Adrenal gland (tissue), 12 donors: ENCODE data around the gene TIGD4. TPM values are rescaled to one million over a fixed set of nuclear protein-coding genes. Genes with fewer than 3 reads are reported as not detected.
A peak's percentile ranks its signal among the peaks of the same experiment; 100 is the strongest.

ENCODE experiments used
- DNase-seq, 7 donors: peaks; one replicate each; pipeline ENCODE4 v3.0.0-alpha.2; 2019 to 2020
- H3K27ac ChIP-seq, 5 donors: fragments of 200-600 bp; sonication (generic) in 4 of 5; 1 replicate in 3 of 5; 2 replicates in 2 of 5; pipeline versions ENCODE4 v1.5.1 to v1.8.0; 2016 to 2020; ENCODE audit warnings: mild to moderate bottlenecking in 1 of 5
- H3K27me3 ChIP-seq: fragments of 200-600 bp; 2 replicates; pipeline ENCODE4 v1.8.0; 2021
- H3K36me3 ChIP-seq, 2 donors: fragments of 200-600 bp; replicated peaks in 1 of 2; 1 replicate in 1 of 2; 2 replicates in 1 of 2; pipeline versions ENCODE4 v1.5.1 to v1.8.0; 2018 to 2022
- H3K4me1 ChIP-seq, 2 donors: fragments of 200-600 bp; replicated peaks in 1 of 2; 1 replicate in 1 of 2; 2 replicates in 1 of 2; pipeline versions ENCODE4 v1.5.1 to v1.8.0; 2018 to 2021
- H3K4me3 ChIP-seq, 4 donors: fragments of 200-600 bp; sonication (generic) in 3 of 4; one replicate each; pipeline ENCODE4 v1.5.1; 2016 to 2018
- H3K9me3 ChIP-seq, 3 donors: fragments of 200-600 bp; sonication (generic) in 1 of 3; replicated peaks in 1 of 3; 1 replicate in 2 of 3; 2 replicates in 1 of 3; pipeline versions ENCODE4 v1.5.1 to v1.8.0; 2016 to 2021
- POLR2A ChIP-seq, 2 donors: fragments of 450-650 bp; IDR thresholded peaks; one replicate each; pipeline ENCODE4 v1.6.1; 2017; ENCODE audit warnings: antibody characterized with exemption in 2 of 2, mild to moderate bottlenecking in 2 of 2, moderate library complexity in 1 of 2
- WGBS, 4 donors: extraction: QIAGEN DNeasy Blood & Tissue Kit in 2 of 4; methylation state at CpG; one replicate each; pipeline versions ENCODE4 v1.1.5 to v1.1.7; 2013 to 2017; 5-methylcytosine and 5-hydroxymethylcytosine counted together
- intact Hi-C, 2 donors: fragments of 100-400 bp; cut with DNase I; formaldehyde crosslinking; loops; one replicate each; pipeline versions ENCODE4 v1.14.1 to v1.15.0; 2022 to 2023
- polyA plus RNA-seq, 3 donors: library from polyadenylated mRNA; stranded (reverse); fragments of 200-250 nt in 2 of 3; fragments of 350-450 nt in 1 of 3; fragmentation: Illumina TruSeq in 1 of 3; extraction: RNeasy Lipid Tissue Mini Kit (QIAGEN cat#74804) in 1 of 3; gene quantifications; one replicate each; pipeline ENCODE4 v1.2.3, GENCODE V29; 2013 to 2014
- total RNA-seq, 9 donors: library from RNA; depleted of rRNA in 4 of 9; stranded (reverse); fragments of >200 nt in 4 of 9; fragments of 120-200 nt in 1 of 9; fragmentation: NEBNext Ultra II Directional in 1 of 9; extraction: Animal tissue kit (Norgen Biotek cat#: 25700) in 1 of 9; gene quantifications; one replicate each; pipeline versions ENCODE4 v1.1.0 to v1.2.4, GENCODE V29; 2013 to 2023
- TF ChIP-seq, protein P1 (sequence below), 6 experiments: fragments of 450-650 bp in 4 of 6; fragments of 200-600 bp in 2 of 6; sonication (generic) in 1 of 6; IDR thresholded peaks; 1 replicate in 5 of 6; 2 replicates in 1 of 6; pipeline versions ENCODE4 v1.5.1 to v1.8.0; 2016 to 2021; ENCODE audit warnings: antibody characterized with exemption in 6 of 6, mild to moderate bottlenecking in 2 of 6, moderate library complexity in 1 of 6
- donor health status: healthy with polysubstance abuse.
- donor health status: Bipolar disorder and iron deficiency.
- donor health status: DM: yes; HTN: yes; CAD: no.
- donor health status: DM: no; HTN: no; CAD: no.
- donor health status: DM: no; HTN: no; CAD: no.
- donor health status: DM: yes; HTN: yes; CAD: no.

TIGD4 gene
- total and polyA plus RNA-seq, 12 donors: 0.08 to 2.0 (median 0.34) TPM; not detected in 1

DNA sequence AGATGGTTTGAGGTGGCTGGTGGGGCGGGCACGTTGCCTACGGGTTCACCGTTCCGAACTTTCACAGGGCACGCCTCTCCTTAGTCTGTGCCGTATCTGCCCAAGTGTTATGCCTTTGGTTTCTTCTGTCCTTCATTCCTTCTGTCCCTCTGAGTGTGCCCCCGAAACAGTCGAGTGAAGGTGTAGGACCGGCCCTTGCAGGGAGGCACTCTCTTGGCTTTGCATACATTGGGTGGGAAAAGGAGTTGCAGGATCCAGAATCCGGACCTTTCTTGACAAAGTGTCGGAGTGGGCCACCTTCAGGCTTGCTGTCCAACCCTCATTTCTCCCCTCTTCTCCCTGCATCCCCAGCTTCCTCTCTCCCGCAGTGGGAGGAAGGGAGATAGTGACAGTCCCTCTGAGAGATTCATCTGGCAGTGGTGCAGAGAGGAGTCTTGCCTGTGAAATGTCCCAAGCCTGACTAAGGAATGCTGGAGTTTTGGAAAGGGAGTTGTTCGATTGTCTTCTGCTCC is 793 bp upstream of the TIGD4 start:
- H3K4me3 ChIP-seq: peak overlapping the region; percentile 19 to 87 (median 72)
- no peaks in the 10 kb centered on the region for H3K36me3 ChIP-seq
- peak overlapping the region; percentile 53 to 96 (median 93) for H3K27ac ChIP-seq
- H3K9me3 ChIP-seq: no peaks in the 10 kb centered on the region
- WGBS, 4 donors: 0 to 1% (median 1%) methylated on average over 12 to 14 of the region's 14 CpGs
- H3K27me3 ChIP-seq: no peaks in the 10 kb centered on the region
- TF ChIP-seq, protein P1, sequence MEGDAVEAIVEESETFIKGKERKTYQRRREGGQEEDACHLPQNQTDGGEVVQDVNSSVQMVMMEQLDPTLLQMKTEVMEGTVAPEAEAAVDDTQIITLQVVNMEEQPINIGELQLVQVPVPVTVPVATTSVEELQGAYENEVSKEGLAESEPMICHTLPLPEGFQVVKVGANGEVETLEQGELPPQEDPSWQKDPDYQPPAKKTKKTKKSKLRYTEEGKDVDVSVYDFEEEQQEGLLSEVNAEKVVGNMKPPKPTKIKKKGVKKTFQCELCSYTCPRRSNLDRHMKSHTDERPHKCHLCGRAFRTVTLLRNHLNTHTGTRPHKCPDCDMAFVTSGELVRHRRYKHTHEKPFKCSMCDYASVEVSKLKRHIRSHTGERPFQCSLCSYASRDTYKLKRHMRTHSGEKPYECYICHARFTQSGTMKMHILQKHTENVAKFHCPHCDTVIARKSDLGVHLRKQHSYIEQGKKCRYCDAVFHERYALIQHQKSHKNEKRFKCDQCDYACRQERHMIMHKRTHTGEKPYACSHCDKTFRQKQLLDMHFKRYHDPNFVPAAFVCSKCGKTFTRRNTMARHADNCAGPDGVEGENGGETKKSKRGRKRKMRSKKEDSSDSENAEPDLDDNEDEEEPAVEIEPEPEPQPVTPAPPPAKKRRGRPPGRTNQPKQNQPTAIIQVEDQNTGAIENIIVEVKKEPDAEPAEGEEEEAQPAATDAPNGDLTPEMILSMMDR (IDR thresholded peaks at IDR 0.05): peak in 1 of 6 experiments; percentile 10
- TF ChIP-seq POLR2A (IDR thresholded peaks at IDR 0.05): no peak
- intact Hi-C loops: loop anchor here in 1 of 2 donors (5.0 kb wide), 1 partner anchor 307 kb away; no protein-coding TSS in a partner anchor
- peaks cover 6 to 27% of the 10 kb centered on the region in 2 donors for H3K4me1 ChIP-seq
- peak in 6 of 7 donors; percentile 38 to 61 (median 42) for DNase-seq

DNA sequence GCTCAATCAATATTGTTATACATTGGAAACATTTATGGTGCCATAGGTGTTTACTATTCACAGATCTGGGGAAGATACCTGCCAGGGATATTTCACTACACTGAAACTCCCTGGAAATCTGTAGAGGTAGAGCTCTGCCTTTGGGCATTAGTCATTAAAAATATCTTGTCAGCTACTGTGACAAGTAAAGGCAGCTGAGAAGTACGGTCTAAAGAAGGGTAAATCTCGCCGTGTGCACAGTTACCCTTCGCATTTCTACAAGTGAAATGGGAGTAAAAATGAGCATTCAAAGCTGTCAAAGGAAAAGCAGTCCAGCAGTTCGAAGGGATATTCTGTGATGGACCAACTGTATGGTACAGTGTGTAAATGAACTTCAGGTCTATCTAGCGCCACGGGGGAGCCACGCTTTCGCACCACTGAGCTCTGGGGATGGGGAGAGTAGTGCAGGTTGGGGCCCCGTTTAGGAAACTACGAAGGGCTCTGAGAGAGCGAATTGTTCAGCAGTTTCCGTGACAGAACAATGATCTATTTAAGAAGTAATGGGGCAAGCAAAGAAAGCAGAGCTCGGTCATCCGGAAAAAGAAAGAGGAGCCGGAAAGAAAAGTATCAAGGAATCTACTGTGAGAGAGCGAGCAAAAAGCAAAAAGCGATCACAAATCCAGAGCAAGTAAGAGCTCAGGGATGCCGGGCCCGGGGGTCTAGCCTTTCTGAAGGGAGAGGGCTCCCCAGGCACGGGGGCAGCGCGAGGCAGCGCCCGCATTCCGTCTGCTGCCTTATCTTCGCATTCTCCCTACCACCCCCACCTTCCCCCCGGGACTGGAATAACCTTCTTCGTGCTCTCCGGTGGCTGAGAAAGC is 646 bp downstream of the TIGD4 start:
- Histone ChIP-seq H3K27me3 (no peaks in the 10 kb centered on the region), H3K36me3 (no peaks in the 10 kb centered on the region), H3K9me3 (no peaks in the 10 kb centered on the region), H3K27ac (peak overlapping the region in 4 of 5 donors; percentile 12 to 96 (median 86)), H3K4me3 (peak overlapping the region; percentile 19 to 87 (median 72)), H3K4me1 (peaks cover 6 to 27% of the 10 kb centered on the region in 2 donors)
- TF ChIP-seq POLR2A (IDR thresholded peaks at IDR 0.05): no peak
- TF ChIP-seq, protein P1 (IDR thresholded peaks at IDR 0.05): peak in 1 of 6 experiments; percentile 28
- intact Hi-C loops: no loop called here
- DNase-seq: peak in 5 of 7 donors; percentile 7 to 63 (median 25)
- WGBS, 4 donors: 1 to 2% (median 1%) methylated on average over 23 to 30 of the region's 30 CpGs

DNA sequence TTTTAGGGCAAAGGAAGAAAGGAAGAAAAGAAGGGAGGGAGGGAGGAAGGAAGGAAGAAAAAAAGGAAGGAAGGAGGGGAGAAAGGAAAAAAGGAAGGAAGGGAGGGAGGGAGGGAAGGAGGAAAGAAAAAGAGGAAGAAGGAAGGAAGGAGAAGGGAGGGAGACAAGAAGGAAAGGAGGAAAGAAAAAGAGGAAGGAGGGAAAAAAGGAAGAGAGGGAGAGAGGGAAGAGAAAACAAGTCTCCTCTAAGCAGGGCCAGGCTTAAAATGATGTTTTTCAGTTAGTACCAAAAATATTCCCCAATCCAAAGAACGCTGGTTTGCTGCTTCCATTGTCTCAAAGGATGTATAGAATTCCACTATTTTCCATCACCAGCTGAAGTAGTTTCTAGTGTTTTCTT is 2.0 kb downstream of the TIGD4 start:
- Histone ChIP-seq H3K4me3 (no peak overlapping the region), H3K27me3 (no peaks in the 10 kb centered on the region), H3K9me3 (no peaks in the 10 kb centered on the region), H3K4me1 (peaks cover 6 to 27% of the 10 kb centered on the region in 2 donors), H3K27ac (no peak overlapping the region), H3K36me3 (no peaks in the 10 kb centered on the region)
- intact Hi-C loops: no loop called here
- no peak for TF ChIP-seq POLR2A (IDR thresholded peaks at IDR 0.05)
- TF ChIP-seq, protein P1 (IDR thresholded peaks at IDR 0.05): no peak
- WGBS, 4 donors: 86 to 95% (median 94%) methylated on average over 1 of the region's 1 CpG
- no peak for DNase-seq

DNA sequence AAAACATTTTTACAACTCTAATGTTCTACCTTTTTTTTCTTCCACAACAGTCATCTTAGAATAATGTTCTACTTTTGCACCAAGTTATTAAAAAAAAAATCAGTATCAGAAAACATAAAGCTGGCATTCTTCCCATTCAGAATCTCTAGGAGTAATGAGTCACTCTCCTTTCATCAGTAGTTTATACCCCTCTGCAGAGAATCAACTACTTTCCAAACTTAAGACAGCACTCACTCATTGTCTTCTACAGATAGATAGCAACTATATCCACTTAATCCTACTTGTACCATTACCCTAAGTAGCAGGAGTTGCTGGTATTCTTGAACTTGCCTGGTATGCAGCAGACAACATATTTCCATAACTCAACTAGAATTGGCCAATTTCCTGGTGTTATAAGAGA is 3.2 kb downstream of the TIGD4 start:
- no peaks in the 10 kb centered on the region for H3K9me3 ChIP-seq
- H3K4me3 ChIP-seq: no peak overlapping the region
- peaks cover 6 to 19% of the 10 kb centered on the region in 2 donors for H3K4me1 ChIP-seq
- no peak for TF ChIP-seq POLR2A (IDR thresholded peaks at IDR 0.05)
- TF ChIP-seq, protein P1 (IDR thresholded peaks at IDR 0.05): no peak
- intact Hi-C loops: no loop called here
- no peak overlapping the region for H3K27ac ChIP-seq
- no peak for DNase-seq
- no peaks in the 10 kb centered on the region for H3K27me3 ChIP-seq
- no peaks in the 10 kb centered on the region for H3K36me3 ChIP-seq
